ENCODE results near the gene BMAL1.

DNA sequence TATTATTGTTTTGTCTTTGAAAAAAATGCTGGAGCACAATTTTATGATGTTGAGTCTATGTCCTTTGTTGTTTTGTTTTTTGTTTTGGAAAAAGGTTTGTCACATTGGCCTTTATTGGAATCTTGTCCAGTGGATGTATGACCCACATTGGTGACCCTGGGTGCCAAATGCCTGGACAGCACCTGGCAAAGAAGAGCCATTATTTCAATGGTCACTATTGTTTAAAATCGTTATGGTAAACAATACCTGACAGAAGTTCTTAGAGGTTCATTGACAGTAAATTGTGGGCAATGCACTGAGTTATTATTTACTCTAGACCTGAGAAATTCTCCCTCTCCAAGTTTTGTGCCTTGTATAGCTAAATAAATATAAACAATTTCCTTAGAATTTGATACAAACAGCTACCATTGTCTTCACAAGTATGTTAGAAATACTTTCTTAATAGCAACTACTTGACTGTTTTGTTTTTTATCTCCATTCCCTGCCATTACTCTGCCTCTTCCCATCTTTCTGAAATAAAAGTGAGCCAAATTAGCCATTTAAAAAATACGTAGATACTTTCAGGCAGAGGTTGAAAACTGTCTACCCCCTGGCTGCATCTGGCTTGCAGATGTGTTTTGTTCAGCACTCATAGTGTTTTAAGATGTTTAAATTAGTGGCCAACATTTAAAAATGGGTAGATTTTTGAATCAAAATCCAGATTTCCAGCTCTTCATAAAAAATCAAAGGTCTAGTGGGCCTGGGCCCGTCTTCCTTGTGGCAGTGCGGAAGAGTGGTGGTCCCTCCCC lies 39.9 kb downstream of the BMAL1 start:
- TF ChIP-seq POLR2A (IDR thresholded peaks at IDR 0.05) (no peak), EP300 (IDR thresholded peaks at IDR 0.05) (no peak), POLR2AphosphoS5 (IDR thresholded peaks at IDR 0.05) (no peak)
- TF ChIP-seq, protein P1, sequence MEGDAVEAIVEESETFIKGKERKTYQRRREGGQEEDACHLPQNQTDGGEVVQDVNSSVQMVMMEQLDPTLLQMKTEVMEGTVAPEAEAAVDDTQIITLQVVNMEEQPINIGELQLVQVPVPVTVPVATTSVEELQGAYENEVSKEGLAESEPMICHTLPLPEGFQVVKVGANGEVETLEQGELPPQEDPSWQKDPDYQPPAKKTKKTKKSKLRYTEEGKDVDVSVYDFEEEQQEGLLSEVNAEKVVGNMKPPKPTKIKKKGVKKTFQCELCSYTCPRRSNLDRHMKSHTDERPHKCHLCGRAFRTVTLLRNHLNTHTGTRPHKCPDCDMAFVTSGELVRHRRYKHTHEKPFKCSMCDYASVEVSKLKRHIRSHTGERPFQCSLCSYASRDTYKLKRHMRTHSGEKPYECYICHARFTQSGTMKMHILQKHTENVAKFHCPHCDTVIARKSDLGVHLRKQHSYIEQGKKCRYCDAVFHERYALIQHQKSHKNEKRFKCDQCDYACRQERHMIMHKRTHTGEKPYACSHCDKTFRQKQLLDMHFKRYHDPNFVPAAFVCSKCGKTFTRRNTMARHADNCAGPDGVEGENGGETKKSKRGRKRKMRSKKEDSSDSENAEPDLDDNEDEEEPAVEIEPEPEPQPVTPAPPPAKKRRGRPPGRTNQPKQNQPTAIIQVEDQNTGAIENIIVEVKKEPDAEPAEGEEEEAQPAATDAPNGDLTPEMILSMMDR (IDR thresholded peaks at IDR 0.05), result no peak

All from sigmoid colon (tissue), 4 donors.